ENCODE results near the gene LRRD1. TPM values are rescaled to one million over a fixed set of nuclear protein-coding genes. Genes with fewer than 3 reads are reported as not detected.

Gene LRRD1
- total RNA-seq, 4 donors from 2014 or later = 0.13 to 0.65 TPM; not detected in 2

GRCh38 chr7:92161271-92161670 lies 17.7 kb downstream of the LRRD1 start:
- intact Hi-C loops (cut with DNase I; ENCODE audit: low total_unique reads) = no loop called here
- 77 to 81% methylated on average over 1 of the region's 1 CpG for WGBS, 2 donors
- TF ChIP-seq POLR2A (IDR thresholded peaks at IDR 0.05) = no peak
- TF ChIP-seq, protein P1, sequence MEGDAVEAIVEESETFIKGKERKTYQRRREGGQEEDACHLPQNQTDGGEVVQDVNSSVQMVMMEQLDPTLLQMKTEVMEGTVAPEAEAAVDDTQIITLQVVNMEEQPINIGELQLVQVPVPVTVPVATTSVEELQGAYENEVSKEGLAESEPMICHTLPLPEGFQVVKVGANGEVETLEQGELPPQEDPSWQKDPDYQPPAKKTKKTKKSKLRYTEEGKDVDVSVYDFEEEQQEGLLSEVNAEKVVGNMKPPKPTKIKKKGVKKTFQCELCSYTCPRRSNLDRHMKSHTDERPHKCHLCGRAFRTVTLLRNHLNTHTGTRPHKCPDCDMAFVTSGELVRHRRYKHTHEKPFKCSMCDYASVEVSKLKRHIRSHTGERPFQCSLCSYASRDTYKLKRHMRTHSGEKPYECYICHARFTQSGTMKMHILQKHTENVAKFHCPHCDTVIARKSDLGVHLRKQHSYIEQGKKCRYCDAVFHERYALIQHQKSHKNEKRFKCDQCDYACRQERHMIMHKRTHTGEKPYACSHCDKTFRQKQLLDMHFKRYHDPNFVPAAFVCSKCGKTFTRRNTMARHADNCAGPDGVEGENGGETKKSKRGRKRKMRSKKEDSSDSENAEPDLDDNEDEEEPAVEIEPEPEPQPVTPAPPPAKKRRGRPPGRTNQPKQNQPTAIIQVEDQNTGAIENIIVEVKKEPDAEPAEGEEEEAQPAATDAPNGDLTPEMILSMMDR (IDR thresholded peaks at IDR 0.05) = no peak
- no peak for DNase-seq (ENCODE audit: low spot score in 2 of 2)
- no peak overlapping the region for H3K4me3 ChIP-seq (ENCODE audit: low read depth, poor library complexity, severe bottlenecking)

- TF ChIP-seq, protein P1 (IDR thresholded peaks at IDR 0.05) = no peak
- no peak for TF ChIP-seq POLR2A (IDR thresholded peaks at IDR 0.05)
- H3K4me3 ChIP-seq (ENCODE audit: low read depth, poor library complexity, severe bottlenecking) = no peak overlapping the region
- intact Hi-C loops (cut with DNase I; ENCODE audit: low total_unique reads) = no loop called here
- no peak for DNase-seq (ENCODE audit: low spot score in 2 of 2)
- 77 to 86% methylated on average over 3 of the region's 3 CpGs for WGBS, 2 donors
Observed at GRCh38 chr7:92158660-92159575, 20.0 kb downstream of the LRRD1 start.

DNA sequence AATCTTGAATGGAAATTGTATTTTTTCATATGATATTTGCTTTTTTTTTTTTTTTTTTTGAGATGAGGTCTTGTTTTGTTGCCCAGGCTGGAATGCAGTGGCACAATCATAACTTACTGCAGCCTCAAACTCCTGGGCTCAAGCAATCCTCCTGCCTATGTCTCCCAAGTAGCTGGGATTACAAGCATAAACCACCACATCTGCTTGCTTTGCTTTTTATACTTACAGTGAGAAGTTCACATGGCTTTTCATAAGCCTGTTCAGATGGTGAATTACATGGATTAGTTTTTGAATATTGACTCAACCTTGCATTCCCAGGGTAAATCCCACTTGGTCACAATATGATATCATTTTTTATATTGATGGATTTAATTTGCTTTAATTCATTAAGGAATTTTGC lies 22.0 kb downstream of the LRRD1 start:
- H3K4me3 ChIP-seq (ENCODE audit: low read depth, poor library complexity, severe bottlenecking) = no peak overlapping the region
- TF ChIP-seq, protein P1 (IDR thresholded peaks at IDR 0.05) = no peak
- no peak for TF ChIP-seq POLR2A (IDR thresholded peaks at IDR 0.05)
- intact Hi-C loops (cut with DNase I; ENCODE audit: low total_unique reads) = no loop called here
- no peak for DNase-seq (ENCODE audit: low spot score in 2 of 2)

DNA sequence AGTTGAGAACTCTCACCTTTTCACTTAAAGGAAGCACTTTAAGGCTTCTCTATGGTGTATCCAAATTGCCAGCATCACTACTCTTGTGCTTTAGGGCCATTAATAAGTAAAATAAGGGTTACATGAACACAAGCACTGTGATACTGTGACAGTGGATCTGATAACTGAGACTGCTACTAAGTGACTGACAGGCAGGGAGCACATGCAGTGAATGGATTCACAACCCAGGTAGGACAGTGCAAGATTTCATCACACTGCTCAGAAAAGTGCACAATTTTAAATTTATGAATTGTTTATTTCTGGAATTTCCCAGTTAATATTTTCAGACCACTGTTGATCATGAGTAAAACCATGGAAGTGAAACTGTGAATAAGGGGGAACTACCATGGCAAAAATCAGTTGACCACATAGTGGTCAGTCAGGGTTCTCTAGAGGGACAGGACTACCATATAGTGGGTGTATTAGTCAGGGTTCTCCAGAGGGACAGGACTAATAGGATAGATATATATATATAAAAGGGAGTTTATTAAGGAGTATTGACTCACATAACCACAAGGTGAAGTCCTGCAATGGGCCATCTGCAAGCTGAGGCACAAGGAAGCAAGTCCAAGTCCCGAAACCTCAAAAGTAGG lies 23.7 kb downstream of the LRRD1 start:
- WGBS, 2 donors = 86 to 100% methylated on average over 1 of the region's 1 CpG
- TF ChIP-seq, protein P1 (IDR thresholded peaks at IDR 0.05) = no peak
- TF ChIP-seq POLR2A (IDR thresholded peaks at IDR 0.05) = no peak
- DNase-seq (ENCODE audit: low spot score in 2 of 2) = no peak
- intact Hi-C loops (cut with DNase I; ENCODE audit: low total_unique reads) = no loop called here
- H3K4me3 ChIP-seq (ENCODE audit: low read depth, poor library complexity, severe bottlenecking) = no peak overlapping the region

DNA sequence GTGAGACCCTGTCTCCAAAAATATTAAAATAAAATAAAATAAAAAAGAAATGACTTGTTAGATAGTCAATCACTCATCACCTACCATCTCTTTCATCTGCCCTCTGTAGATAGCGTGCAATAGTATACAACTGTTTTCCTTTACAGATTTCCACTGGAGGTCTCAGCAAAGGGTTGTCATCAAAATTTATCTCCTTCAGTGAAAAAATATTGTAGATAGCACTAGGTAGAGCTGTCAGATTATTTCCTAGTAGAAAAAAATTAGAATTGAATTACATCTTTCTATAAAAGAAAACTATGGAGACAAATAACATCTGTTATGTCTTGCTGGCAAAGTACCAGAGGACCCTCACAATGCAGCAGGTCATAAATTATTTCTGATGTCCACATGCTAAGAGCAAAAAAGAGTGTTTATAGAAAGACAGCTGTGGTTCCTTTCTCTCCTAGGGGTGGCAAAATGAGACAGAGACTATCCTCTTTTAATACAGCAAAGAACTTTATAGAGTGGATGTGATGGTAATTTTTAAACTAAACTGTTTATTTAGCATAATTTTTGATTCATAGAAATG lies 28.4 kb downstream of the LRRD1 start:
- no peak overlapping the region for H3K4me3 ChIP-seq (ENCODE audit: low read depth, poor library complexity, severe bottlenecking)
- 76 to 80% methylated on average over 1 of the region's 1 CpG for WGBS, 2 donors
- DNase-seq (ENCODE audit: low spot score in 2 of 2) = no peak
- TF ChIP-seq, protein P1 (IDR thresholded peaks at IDR 0.05) = no peak
- TF ChIP-seq POLR2A (IDR thresholded peaks at IDR 0.05) = no peak
- intact Hi-C loops (cut with DNase I; ENCODE audit: low total_unique reads) = no loop called here
